ENCODE measurements around the gene TYW1. TPM values are rescaled to one million over a fixed set of nuclear protein-coding genes. Genes with fewer than 3 reads are reported as not detected.

The TYW1 gene
- total RNA-seq, 1 experiment from 2014 or later, result 15.3 TPM

DNA sequence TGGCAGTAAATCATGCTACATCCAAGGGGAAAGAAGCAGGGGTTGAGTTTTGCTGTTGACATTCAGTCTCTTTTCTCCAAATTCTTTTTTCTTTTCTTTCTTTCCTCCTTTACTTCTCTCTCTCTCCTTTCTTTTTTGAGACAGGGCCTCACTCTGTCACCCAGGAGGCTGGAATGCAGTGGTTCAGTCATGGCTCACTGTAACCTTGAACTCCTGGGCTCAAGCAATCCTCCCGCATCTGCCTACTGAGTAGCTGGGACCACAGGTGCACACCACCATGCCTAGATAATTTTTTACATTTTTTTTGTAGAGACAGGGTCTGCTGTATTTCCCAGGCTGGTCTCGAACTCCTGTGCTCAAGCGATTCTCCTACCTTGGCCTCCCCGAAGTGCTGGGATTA is 36.4 kb upstream of the TYW1 start:
- Mint-ChIP-seq H3K27me3 (ENCODE audit: low read depth) (no peaks in the 10 kb centered on the region), H3K27ac (peak overlapping the region; percentile 36; the same call in 1 of the 2 replicates), H3K9me3 (peaks cover 5% of the 10 kb centered on the region), H3K4me1 (no peaks in the 10 kb centered on the region), H3K36me3 (peaks cover 22% of the 10 kb centered on the region), H3K4me3 (no peak overlapping the region)
- TF ChIP-seq ZNF281 (CRISPR knock-in tag; IDR thresholded peaks at IDR 0.05) (no peak), NR3C1 (CRISPR knock-in tag; conservative IDR thresholded peaks at IDR 0.05; ENCODE audit: low read depth) (no peak), IRF1 (CRISPR knock-in tag; IDR thresholded peaks at IDR 0.05) (no peak), ZNF232 (CRISPR knock-in tag; IDR thresholded peaks at IDR 0.05) (no peak)
- TF ChIP-seq, protein P1, sequence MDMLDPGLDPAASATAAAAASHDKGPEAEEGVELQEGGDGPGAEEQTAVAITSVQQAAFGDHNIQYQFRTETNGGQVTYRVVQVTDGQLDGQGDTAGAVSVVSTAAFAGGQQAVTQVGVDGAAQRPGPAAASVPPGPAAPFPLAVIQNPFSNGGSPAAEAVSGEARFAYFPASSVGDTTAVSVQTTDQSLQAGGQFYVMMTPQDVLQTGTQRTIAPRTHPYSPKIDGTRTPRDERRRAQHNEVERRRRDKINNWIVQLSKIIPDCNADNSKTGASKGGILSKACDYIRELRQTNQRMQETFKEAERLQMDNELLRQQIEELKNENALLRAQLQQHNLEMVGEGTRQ (CRISPR knock-in tag; IDR thresholded peaks at IDR 0.05), result no peak
- no peak for DNase-seq (ENCODE audit: low spot score)
- ChIA-PET POLR2A (no interaction called here), CTCF (no interaction called here)
- no peak for ATAC-seq

DNA sequence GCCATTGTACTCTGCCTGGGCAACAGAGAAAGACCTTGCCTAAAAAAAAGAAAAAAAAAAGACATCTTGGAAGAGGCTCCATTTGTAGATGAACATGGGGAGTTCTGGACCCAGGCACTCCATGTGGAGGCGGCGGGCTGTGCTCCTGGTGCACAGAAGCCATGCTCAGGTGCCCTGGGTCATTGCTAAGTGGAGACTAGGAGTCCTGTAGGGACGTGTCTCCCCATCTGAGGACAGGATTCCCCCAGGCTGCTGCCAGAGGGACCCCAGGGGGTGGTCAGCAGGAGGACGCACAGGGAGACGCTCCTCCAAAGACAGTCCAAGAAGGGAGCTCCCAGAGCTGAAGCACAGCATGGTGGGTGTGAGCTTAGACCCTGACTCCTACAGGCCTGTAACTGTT is 35.5 kb upstream of the TYW1 start:
- Mint-ChIP-seq H3K4me1 (no peaks in the 10 kb centered on the region), H3K36me3 (peaks cover 13% of the 10 kb centered on the region), H3K27ac (no peak overlapping the region), H3K4me3 (no peak overlapping the region), H3K9me3 (peaks cover 9% of the 10 kb centered on the region), H3K27me3 (ENCODE audit: low read depth) (no peaks in the 10 kb centered on the region)
- ChIA-PET POLR2A (no interaction called here), CTCF (no interaction called here)
- TF ChIP-seq ETV6 (CRISPR knock-in tag; IDR thresholded peaks at IDR 0.05) (no peak), SMAD3 (CRISPR knock-in tag; IDR thresholded peaks at IDR 0.05; ENCODE audit: borderline replicate concordance) (no peak), JAZF1 (CRISPR knock-in tag; IDR thresholded peaks at IDR 0.05) (no peak), ATF2 (CRISPR knock-in tag; IDR thresholded peaks at IDR 0.05; ENCODE audit: borderline replicate concordance, low read depth) (no peak), E2F4 (CRISPR knock-in tag; IDR thresholded peaks at IDR 0.05; ENCODE audit: borderline replicate concordance, low read depth) (no peak)
- TF ChIP-seq, protein P1 (CRISPR knock-in tag; IDR thresholded peaks at IDR 0.05), result no peak
- DNase-seq (ENCODE audit: low spot score) (no peak), ATAC-seq (no peak)

GRCh38 chr7:66964411-66964810 is 32.2 kb upstream of the TYW1 start:
- no peak overlapping the region for H3K27ac Mint-ChIP-seq
- TF ChIP-seq NFYB (CRISPR knock-in tag; conservative IDR thresholded peaks at IDR 0.05; ENCODE audit: low read depth), result no peak
- H3K27me3 Mint-ChIP-seq (ENCODE audit: low read depth), result no peaks in the 10 kb centered on the region
- peaks cover 9% of the 10 kb centered on the region for H3K9me3 Mint-ChIP-seq
- H3K4me3 Mint-ChIP-seq, result no peak overlapping the region
- ChIA-PET CTCF (no interaction called here), POLR2A (no interaction called here)
- H3K4me1 Mint-ChIP-seq, result no peaks in the 10 kb centered on the region
- ATAC-seq (no peak), DNase-seq (ENCODE audit: low spot score) (no peak)
- H3K36me3 Mint-ChIP-seq, result peaks cover 4% of the 10 kb centered on the region; the same call in 1 of the 2 replicates
